Middle frontal gyrus (tissue), 1 donor: ENCODE measurements around the gene RGS7.

Experiments
- DNase-seq: peaks from one replicate; pipeline ENCODE4 v3.0.0-alpha.2; 2015; ENCODE audit warnings: low spot score; ENCODE audit errors: extremely low spot score

The RGS7 gene

DNA sequence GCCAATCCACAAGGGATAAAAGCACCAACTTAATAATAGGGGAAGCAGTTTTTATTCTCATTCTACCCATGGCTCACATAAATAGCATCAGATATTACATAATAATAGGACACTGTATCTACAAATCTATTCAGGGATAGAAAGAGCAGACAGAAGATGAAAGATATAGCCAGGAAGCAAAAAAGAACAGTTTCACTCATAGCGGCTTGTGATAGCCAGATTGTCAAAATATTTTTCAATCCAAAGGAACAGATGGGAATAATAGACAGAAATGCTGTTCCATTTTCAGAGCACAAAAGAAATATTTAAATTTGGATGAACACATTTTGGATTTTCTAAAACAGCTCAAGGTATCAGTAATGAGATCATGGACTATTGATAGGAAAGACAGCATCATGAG lies 512.5 kb downstream of the RGS7 start:
- no peak for DNase-seq

- DNase-seq: no peak
These were observed 513.2 kb downstream of the RGS7 start for GRCh38 chr1:240843798-240844197.

DNA sequence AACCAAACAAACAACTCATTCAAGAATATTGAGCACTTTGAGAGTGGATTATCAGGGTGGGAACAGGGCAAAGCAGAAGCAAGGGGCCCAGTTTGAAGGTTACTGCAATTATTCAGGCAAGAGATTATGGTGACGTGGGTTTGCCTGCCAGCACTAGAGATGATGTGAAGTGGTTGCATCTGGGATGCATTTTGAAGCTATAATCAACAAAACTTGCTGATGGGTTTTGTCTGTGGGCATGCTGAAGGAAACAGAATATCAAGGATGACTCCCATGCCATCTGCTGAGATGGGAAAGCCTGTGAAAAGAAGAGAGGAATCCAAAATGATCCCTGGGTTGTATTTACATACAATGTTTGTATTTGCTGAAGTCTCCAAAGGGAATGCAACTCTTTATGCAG lies 520.7 kb downstream of the RGS7 start:
- DNase-seq: no peak

- no peak for DNase-seq
These were observed 521.7 kb downstream of the RGS7 start for GRCh38 chr1:240835291-240835690.

DNA sequence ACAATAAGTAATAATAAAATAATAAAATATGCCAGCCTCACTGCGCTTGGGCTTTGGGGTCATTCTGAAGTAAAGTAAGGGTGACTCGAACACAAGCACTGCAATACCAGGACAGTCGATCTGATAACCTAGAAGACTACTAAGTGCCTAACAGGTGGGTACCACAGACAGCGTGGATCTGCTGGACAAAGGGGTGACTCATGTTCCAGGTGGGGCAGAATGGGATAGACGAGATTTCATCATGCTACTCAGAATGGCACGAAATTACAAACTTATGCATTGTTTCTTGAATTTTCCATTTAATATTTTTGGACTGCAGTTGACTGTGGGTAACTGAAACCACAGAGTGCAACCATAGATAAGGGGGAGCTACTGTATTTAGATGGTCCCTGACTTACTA lies 523.9 kb downstream of the RGS7 start:
- no peak for DNase-seq

DNA sequence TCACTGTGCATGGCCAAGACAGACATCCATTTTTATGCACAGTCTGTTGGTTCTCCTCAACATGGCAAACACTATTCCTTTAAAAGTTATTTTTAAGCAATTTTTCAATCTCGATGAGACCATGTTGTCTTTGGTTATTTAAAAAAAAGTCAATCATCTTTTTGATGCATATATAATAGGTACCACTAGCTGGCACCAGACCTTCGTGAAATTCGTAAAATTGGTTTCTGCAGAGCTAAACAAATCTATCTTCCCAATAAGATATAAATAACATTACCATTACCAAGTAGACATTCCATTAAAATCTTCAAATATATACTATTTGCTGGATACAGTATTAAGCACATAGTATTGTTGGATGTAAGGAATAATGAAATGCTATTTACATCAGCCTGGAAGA lies 525.1 kb downstream of the RGS7 start:
- no peak for DNase-seq

DNA sequence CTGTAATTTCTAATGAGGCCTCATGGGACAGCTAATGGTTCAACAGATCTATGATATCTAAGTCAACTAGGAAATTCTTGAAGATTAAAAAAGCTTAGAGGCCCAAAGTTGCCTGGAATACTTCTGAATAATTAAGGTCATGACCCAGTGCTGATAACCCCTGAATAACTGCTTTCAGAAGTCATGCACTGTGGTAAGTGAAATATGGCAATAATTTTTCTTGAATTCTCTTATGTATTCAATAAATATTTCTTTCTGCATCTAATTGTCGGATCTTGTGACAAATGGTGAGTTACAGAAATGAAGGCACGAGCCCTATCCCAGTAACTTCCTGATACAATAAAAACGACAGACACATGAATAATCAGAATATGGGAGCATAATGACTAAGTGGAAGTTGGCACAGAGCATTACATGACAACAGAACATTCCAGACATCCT lies 525.8 kb downstream of the RGS7 start:
- no peak for DNase-seq

DNA sequence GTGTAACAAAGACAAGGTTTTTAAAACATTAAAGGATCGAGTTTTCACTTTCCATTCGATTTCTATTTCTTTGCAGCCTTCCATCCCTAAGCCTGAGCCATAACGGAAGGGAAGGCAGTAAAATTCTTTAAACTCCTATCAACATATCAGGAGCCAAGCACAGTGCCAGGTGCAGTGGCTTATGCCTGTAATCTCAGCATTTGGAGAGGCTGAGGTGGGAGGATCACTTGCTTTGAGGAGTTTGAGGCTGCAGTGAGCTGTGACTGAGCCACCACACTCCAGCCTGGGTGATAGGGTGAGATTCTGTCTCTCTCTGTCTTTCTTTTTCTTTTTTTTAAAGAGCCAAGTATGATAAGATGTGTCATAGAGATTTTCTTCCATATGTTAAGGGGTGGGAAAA lies 527.5 kb downstream of the RGS7 start:
- no peak for DNase-seq

GRCh38 chr1:240827786-240828185 lies 529.2 kb downstream of the RGS7 start:
- no peak for DNase-seq

GRCh38 chr1:240824238-240824637 lies 532.8 kb downstream of the RGS7 start:
- no peak for DNase-seq

DNA sequence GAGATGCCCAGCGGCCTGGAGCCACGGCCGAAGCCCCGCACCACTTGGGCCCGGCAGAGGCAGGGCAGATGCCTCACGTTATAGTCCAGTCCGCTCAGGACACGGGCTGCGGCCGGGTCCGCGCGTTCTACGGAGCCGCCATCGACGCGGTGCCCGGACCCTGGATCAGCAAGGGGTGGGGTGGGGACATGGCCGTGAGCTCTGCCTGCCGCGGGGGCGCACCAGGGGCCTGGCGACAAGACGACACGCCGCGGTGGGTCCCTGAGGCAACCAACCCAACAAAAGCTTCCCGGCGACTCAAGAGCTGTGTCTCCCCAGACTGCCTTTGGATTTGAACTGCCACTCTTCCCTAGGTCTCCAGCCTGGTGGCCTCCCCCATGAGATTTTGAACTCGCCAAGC lies 533.6 kb downstream of the RGS7 start:
- DNase-seq: no peak

DNA sequence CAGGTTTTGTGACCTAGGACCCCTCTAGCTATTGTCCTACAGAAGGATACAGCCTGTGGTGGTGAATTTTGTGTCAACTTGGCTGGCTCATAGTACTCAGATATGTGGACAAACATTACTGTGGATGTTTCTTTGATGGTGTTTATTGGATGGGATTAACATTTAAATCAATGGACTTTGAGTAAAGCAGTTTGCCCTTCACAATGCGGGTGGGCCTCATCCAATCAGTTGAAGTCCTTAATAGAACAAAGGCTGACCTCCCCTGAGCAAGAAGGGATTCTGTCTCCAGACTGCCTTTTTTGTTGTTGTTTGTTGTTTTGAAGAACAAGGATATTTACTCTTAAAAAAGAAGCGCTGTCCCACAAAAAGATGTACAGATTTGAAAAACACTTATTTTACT lies 535.1 kb downstream of the RGS7 start:
- no peak for DNase-seq

DNA sequence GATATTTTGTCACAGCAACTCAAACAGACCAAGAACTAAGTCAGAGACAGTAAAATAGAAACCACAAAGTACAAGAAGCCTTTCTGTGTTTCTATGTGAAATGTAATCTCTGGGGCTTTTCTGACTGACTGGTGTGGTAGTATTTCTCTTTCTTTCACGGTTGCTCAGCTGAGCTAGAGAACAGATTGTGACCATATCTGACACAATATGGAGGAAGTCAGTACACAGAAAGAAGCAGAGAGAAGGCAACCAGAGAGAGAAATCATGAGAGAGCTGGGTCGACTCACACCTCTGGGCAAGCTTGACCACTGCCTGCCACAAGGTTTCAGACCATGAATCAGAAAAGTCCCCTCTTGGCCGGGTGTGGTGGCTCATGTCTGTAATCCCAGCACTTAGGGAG lies 536.2 kb downstream of the RGS7 start:
- no peak for DNase-seq

GRCh38 chr1:240816472-240816871 lies 540.5 kb downstream of the RGS7 start:
- DNase-seq: no peak

GRCh38 chr1:240813720-240814119 lies 543.3 kb downstream of the RGS7 start:
- DNase-seq: no peak

GRCh38 chr1:240811256-240811655 lies 545.7 kb downstream of the RGS7 start:
- DNase-seq: no peak

DNA sequence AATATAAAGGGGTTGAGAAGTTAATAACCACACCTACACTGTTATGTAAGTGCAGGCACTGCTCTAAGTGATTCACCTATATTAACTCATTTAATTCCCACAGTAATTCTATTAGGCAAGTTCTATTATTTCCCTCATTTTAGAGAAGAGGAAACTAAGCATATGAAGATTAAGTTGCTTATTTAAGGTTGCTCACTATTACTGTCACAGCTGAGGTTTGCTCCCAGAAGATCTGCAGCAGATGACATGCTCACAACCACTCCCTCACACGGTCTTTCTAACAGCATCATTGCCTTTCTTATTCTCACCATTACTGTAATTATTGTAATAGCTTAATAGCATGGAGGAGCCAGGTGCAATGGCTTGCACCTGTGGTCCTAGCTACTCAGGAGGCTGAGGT lies 548.6 kb downstream of the RGS7 start:
- DNase-seq: no peak

GRCh38 chr1:240806200-240806745 lies 550.7 kb downstream of the RGS7 start:
- DNase-seq: no peak

DNA sequence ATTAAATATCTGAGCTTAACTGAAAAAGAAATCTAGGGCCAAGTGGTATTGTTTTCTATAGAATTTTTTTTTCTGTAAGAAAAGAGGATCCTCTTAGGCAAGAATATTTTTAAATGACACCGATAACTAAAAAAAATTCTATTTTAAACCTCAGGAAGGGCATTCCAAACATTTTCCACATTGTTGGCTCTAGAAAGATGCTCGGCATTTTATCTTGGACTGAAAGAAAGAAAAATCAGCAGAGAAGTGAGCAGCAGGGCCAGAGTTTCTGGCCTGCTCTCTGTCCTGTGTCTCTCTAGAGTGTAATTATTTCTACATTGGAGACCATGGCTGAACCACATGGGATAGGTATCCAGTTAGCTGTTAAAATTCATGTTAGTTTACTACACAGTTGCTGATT lies 552.5 kb downstream of the RGS7 start:
- no peak for DNase-seq

DNA sequence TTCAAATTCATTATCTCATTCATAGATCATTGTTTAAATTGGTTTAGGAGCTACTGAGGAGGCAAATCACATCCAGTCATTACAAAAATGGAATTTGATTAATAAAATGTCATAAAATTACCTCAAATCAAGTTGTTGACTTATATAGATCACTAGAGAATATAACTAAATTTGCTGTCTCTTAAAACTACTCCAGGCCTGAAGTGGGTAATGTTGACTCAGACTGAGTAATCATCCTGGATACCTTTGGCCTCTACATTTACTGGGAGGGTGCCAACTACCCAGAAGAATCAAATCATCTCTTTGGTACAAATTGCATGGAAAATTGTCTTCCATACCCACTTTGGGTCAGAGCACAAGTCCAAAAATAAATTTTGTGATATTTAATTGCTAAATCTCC lies 553.9 kb downstream of the RGS7 start:
- no peak for DNase-seq

GRCh38 chr1:240802271-240802670 lies 554.7 kb downstream of the RGS7 start:
- no peak for DNase-seq

- no peak for DNase-seq
These were observed 555.6 kb downstream of the RGS7 start for GRCh38 chr1:240801442-240801841.

- no peak for DNase-seq
These were observed 556.7 kb downstream of the RGS7 start for GRCh38 chr1:240800291-240800690.

- DNase-seq: no peak
These were observed 560.0 kb downstream of the RGS7 start for GRCh38 chr1:240797050-240797449.
